Measurements from ENCODE around the gene SH3BP2.
A peak's percentile ranks its signal among the peaks of the same experiment; 100 is the strongest.

Gene SH3BP2, protein sequence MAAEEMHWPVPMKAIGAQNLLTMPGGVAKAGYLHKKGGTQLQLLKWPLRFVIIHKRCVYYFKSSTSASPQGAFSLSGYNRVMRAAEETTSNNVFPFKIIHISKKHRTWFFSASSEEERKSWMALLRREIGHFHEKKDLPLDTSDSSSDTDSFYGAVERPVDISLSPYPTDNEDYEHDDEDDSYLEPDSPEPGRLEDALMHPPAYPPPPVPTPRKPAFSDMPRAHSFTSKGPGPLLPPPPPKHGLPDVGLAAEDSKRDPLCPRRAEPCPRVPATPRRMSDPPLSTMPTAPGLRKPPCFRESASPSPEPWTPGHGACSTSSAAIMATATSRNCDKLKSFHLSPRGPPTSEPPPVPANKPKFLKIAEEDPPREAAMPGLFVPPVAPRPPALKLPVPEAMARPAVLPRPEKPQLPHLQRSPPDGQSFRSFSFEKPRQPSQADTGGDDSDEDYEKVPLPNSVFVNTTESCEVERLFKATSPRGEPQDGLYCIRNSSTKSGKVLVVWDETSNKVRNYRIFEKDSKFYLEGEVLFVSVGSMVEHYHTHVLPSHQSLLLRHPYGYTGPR

DNA sequence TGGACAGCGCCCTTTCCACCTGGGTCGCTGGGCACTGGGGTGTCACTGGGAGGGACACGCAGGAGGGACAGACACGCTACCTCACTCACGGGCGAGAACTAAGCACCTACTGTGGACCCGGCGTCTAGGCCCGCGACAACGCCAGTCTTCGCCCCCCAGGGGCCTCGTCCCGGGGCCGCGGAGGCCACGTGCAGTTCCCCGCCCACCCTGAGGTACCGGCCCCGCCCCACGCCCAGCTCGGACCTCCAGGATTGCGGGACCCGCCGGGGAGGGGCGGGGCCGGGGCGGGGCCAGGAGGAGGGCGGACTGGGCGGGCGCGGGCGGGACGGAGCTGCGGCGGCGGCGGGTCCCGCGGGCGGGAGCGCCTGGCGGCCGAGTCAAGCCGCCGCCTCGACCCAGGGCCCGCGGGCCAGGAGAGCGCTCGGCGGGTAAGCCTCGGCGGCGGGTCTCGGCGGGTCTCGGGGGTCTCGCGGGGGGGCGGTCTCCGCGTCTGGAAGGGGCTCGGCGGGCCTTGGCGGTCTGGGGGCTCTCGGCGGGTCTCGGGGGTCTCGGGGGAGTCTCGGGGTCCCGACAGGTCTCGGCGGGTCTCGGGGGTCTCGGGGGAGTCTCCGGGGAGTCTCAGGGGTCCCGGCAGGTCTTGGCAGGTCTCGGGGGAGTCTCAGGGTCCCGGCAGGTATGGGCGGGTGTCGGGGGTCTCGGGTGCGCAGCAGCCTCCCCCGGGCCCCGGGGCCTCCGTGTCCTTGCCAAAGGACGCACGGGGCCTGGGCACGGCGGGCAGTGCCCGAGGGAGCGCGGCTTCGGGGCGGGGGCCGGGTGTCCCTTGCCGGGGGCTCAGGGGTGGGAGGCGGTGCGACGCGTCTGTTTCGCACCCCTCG, at the start of gene SH3BP2:
TSS of gene SH3BP2 (plus strand) at position 375 of the 875 bp plus-strand sequence. CDS start 27,533 bp downstream, outside the sequence.
- peak; percentile 69 for DNase-seq

DNA sequence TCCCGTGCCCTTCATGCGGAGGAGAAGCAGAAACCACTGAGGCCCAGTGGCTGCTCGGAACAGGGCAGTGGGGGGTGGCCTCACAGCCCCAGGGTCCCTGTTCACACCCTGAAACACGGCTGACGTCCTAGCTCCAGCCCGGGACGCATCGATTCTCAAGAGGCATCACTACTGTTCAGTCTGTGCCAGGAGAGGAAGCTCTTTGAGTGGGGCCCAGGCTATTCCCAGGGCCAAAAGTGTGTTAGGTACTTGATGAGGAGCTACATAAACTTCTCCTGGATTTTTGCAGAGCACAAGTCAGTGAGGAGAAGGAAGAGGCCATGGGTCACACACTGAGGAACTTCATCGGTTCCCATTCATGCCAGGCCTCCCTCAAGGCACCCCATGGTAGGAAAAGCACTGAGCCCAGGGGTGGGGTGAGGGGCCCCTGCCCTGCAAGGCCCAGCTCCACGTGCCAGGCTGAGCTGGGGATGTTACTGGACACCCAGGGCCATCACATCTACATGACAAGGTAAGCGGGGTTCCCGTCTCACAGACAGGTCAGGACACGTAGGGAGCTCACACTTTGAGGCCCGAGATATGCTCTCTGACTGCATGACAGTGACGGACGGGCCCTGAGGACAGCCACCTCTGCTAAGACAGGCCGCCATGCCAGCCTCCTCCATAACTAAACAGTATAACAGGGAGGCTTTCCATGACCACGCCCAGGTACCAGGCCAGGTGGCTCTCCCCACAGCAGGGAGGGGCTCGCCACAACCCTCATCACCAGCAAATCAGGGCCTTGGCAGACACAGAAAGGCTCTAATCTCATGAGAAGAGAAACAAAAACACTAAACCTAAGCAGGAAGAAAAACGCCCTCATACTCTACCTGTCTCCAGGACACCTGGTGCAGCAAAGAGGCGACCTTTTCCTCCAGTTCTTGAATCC, 49.1 kb upstream of the SH3BP2 start:
- no peak for DNase-seq

DNA sequence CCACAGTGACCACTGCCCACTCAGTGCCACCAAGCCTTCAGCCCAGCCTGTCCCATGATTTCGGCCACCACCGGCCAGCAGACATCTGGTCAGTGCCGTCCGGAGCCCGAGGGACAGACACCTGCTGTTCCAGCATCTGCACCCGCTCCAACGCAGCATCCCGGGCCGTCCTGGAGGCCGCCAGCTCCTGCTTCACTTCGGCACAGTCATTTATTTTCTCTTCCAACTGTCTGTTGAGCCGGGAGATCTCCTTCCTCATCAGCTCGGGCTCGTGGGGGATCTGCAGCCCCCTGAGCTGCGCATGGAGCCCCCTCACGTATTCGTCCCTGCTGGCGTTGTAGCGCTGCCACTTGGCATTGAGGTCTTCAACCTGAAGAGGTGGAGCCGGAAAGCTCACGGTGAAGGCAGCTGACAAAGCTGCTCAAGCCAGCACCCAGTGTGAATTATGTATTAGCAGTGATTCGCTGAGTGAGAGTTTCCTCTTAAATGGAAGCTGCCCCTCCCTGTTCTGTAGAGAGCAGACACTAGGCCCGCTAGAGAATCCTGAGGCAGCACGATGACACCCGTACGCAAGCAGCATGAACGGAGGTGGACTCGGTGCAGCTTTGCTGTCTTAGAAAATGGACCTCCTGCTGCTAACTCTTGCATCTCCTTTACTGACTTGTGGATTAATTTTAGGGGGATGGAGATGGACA, 48.2 kb upstream of the SH3BP2 start:
- no peak for DNase-seq

DNA sequence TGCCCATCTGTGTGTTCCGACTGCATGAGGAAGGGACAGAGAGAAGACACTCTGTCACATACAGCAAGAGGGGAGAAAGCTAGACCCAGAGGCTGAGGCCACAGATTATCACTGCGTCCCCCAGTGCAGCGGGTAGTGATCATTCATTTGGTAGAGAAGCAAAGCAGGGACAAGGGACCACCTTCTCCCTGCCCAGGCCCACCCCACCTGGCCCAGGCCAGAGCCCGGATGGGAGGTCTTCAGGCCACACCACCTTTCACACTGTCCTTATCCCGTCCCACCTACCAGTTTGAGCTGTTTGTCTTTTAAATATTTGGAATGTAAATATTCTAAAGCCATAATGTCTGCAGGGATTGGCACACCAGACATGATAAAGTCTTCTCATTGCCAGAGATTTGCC, 47.4 kb upstream of the SH3BP2 start:
- DNase-seq, result no peak

DNA sequence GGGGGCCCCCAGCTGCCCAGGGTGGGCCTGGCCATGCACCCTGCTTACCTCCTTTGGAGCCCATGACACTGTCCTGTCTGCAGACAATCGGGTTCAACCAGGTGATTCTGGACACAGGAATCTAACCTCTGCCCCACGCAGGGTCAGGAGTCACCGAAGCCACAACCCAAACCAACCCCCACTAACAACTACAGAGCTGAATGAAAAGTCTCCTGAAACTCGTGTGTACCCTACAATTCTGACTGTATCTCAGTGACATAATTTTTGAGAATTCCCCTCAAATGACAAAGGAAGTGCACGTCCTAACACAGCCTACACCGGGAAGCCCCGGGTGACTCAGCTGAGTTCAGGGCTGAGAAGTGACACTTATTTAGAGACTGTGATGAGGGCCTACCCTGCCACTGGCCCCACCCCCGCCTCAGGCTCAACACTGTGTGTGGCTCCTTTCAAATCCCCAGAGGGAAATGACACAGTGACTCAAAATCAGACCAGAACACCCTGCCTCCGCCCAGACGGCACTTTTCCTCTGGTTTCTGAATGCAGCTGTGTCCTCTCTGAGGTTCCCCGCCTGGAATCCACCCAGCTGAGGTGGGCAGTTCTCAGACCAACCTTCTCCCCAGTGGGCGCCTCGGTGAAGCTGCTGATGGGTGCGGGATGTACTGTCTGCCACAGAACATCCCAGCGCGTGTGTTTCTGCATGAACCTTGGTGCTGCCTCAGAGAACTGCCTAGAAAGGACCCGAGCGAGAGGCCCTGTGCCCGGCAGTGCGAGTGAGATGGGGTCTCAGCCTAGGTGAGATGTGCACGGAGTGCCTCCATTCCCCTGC, 46.7 kb upstream of the SH3BP2 start:
- peak; percentile 73 for DNase-seq

DNA sequence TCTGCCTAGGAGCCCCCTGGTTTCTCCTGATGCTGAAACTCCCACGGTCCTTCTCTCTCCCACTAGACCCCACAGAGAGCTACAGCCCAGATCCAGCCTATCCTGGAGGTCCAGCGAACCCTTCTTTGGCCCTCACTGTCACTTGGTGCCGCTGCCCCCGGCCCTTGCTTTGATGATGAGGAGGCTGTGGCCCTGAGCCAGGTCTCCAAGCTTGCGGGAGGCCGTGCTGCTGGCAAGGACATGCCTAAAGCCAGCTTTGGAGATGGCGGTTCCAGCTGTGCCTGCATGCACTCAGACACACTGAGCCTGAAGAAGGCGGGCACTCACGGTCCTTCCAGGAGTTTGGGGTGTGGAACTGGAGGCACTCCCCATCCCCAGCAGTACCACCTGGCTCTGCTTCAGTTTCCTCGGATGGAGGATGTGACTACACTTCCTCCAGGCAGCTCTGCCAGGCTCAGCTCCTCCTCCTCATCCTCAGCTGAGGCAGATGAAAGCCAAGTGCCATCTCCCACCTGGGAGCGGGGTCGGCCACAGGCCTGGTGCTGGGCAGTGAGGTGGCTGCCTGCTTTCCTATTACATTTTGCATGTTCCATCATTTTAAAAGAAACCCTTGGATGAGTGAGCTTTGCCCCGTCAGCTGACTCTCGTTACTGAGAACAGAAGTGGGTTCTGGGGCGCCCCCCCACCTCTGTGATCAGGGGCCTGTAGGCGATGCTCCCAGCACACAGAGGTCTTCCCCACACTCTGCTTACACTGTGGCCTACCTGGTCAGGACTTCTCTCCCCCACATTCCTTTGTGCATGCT, 45.8 kb upstream of the SH3BP2 start:
- no peak for DNase-seq

DNA sequence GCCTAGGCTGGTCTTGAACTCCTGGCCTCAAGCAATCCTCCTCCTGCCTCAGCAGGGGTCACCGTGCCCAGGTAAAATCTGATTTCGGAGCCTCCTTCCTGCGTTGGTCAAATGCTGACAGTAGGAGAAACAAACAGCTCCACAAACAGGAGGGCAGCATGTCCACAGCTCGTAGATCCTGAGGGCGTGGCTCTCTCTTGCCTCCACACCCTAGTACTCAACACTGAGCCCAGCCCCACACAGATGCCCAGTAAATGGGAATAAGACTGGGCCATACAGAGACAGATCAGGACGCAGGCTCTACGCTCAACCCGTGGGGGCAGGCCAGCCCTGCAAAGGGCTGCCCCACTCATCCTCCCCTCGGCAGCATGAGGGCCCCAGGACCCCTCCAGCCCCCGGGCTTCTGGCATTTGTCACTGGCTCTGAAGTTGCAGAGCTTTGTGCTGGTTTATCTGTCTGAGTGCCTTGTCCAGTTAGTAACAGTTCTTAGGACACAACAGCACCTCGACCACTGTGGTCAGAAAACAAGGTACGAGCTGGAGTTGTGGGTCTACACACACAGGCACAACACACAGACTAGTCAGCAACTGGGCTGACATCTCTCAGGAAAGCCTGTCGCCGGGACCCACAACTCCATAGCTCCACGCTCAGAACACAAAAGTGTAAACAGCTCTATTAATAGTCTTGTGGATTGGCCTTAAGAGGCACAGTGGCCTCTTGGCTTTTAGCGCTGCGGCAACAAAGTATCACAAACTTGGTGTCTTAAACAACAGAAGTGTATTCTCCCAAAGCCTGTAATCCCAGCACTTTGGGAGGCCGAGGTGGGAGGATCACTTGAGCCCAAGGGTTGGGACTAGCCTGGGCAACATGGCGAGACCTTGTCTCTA, 41.9 kb upstream of the SH3BP2 start:
- no peak for DNase-seq

DNA sequence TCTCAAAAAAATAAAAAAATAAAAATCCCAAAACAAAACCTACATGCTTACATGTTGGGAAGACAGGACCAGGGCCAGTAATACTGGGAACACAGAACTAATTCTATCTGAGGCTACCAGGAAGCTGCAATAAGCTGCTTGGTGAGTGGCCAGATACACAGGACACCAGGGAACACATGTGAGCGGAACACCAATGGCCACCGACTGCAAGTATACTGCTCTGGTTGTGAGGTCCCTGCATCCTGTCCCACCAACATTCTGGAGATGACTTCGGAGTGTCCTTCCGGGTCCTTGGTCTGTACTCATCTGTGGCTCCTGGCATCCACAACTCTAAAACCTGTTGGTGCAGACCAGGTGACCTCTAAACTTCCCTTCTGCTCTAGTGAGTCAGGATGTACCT, 39.4 kb upstream of the SH3BP2 start:
- DNase-seq, result no peak

DNA sequence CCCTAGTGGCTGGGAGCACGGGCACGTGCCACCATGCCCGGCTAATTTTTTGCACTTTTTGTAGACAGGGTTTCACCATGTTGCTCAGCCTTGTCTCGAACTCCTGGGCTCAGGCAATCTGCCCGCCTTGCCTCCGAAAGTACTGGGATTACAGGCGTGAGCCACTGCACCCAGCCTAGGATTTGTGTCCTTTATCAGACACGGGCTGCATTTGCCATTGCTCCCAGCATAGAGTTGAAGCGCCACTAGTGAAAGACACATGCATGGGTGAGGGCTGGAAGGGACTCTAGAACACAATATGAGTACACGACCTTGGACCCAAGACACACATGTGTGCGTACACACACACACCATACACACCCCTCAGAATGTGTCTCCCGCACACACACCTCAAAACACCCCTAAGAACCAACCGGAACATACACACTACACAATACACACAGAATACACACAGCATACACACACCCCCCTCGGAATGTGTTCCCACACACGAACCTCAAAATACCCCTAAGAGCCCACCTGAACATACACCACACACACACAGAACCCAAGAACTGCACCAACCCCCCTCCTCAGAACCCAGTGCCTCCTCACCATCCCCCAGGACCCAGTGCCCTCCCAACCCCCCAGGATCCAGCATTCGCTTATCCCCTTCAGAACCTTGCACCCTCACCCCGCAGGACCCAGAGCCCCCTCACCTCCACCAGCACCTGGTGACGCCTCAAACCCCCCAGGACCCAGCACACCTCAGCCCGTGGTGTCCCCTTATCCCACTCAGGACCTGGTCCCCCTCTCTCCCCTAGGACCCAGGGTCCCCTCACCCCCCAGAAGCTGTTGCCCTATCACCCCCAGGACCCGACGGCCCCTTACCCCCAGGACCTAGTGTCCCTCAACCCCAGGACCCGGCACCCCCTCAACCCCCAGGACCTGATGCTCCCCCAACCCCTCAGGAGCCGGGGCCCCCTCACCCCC, 37.8 kb upstream of the SH3BP2 start:
- no peak for DNase-seq

DNA sequence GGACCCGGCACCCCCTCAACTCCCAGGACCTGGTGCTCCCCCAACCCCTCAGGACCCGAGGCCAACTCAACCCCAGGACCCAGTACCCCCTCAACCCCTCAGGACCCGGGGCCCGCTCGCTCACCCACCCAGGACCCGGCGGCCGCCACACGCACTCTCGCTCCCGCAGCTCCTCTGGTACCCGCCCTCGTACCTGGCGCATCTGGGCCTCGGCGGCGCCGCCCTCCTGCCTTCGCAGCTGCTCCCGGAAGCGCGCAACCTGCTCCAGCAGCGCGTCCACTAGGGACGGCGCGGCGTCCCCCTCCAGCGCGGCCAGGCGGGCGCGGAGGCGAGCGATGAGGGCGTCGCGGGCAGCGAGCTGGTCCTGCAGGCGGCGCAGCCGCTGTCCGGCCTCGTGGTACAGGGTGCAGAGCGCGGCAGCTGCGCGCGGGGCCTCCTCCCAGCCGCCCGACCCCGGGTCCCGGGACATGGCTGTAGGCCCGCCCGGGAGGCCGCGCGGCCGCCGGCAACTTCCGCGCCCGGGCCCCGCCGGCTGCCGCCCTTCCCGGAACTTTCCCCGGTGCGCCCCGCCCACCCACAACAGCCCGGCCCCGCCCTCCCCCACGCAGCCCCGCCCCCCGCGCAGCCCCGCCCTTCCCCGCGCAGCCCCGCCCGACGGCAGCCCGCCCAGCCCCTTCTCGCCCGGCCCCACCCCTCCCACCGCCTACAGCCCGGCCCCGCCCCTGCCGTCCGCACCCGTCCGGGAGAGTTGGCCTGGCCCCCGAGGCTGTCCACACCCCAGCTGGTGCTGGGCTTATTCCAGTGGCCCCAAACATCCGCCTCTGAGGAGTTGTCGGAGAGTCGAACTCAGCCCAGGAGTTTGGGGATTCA, 36.8 kb upstream of the SH3BP2 start, which contains the start of gene TNIP2:
TSS of gene TNIP2 (minus strand) at position 516 of the 870 bp plus-strand sequence. CDS start at position 469, 47 bp downstream.
- peak; percentile 84 for DNase-seq

DNA sequence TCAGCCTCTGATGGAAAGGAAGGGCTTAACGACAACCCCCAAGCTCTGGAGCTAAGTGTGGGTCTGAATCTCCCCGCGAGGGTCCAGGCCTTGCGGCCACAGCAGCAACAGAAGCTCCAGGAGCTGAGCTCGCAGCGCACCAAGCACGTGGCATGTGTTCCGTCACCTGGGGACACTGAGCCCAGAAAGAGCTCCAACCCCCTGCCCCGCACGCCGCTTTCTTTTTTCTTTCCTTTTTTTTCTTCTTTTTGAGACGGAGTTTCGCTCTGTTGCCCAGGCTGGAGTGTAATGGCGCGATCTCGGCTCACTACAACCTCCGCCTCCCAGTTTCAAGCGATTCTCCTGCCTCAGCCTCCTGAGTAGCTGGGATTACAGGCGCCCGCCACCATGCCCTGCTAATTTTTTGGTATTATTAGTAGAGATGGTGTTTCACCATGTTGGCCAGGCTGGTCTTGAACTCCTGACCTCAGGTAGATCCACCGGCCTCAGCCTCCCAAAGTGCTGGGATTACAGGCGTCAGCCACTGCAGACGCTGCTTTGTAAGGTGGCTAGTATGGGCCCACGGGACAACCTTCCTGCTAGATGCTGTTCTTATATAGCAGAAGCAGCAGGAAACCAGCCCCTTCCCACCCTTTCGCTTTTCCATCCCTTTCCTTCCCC, 36.1 kb upstream of the SH3BP2 start:
- no peak for DNase-seq

DNA sequence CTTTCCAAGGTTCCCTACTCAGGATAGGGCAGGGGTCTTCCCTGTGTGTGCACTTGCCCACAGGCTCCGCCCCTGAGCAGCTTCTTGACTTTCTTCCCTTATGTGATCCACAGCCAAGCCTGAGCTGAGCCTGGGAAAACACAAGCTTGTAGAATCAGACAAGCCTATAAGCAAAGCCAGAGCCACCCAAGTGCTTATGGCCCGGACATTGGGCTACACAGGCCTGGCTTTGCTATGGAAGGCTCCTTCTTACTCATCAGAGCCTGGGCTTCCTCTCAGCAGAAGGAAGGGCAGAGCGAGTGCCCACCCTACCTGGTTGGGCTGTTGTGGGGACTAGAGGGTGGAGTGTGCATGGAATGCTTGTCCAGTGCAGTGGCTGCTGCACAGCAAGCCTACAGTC, 35.5 kb upstream of the SH3BP2 start:
- no peak for DNase-seq

DNA sequence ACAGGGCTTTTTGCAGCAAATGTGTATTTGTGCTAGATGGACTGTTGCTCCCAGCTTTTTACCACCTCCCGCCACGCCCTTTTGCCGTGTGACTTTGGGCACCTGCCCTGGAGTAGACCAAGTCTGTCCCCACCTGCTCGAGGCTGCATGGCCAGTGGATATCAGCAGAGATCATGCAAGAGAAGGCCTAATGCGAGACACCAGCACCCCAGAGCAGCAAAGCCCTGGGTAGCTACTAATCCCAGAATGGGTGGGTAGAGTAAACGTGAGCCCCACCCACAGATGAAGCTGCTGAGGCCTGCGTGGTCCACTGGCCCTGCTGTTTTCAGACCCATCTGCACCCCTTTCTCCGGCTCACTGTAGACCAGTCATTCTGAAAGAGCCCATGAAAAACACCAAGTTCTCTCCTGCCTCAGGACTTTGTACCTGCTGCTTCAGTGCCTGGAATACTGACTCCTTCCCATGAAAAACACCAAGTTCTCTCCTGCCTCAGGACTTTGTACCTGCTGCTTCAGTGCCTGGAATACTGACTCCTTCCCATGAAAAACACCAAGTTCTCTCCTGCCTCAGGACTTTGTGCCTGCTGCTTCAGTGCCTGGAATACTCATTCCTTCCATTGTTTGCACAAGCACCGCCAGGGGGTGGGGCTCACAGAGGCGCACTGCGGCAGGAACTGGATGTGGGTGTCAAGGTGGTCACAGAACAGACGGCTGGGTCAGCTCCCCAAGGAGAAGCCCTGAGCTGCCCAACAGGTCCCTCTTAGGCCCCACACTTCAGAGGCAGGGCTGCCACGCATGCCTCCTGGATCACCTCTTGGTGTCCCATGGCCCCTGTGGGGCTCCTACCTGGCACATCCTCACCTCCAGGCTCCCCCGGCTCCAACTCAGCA, 31.6 kb upstream of the SH3BP2 start:
- DNase-seq, result no peak

DNA sequence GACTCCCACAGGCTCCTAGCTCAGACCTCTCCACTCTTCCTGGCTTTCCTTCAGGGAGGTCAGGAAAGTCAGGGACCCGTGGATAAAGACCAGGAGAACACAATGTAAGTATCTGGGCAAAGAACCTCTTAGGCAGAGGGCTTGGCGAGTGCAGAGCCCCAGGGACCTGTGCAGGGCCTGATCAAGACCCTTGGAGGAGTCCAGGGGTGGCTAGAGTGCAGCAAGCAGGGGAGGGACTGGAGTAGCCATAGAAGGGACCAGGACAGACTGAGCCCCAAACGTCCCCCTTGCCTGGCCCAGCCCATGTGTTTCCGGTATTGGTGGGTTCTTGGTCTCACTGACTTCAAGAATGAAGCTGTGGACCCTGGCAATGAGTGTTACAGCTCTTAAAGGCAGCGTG, 30.8 kb upstream of the SH3BP2 start:
- DNase-seq, result no peak
